K562 (cell line): Measurements from ENCODE around the gene TMA16. TPM values are rescaled to one million over a fixed set of nuclear protein-coding genes. Genes with fewer than 3 reads are reported as not detected.

Source experiments
- ATAC-seq: fragments of 200-7000 bp; cut with Tn5 transposase; 3 replicates; pipeline ENCODE4 v1.9.1; 2020; ENCODE audit warnings: moderate library complexity
- BruUV-seq: library from RNA; stranded (reverse); fragments of 400-500 nt; replicated peaks from 2 replicates; lab custom pipeline; 2021; lab: Mats Ljungman, UMichigan
- CTCF ChIA-PET: fragments of 300-600 bp; formaldehyde crosslinking; extraction: SDS; loops from one replicate; lab custom pipeline; 2021; ENCODE audit warnings: low intra/inter-chr PET ratio; lab: Yijun Ruan, JAX
- POLR2A ChIA-PET: fragments of 300-600, 350-650 bp; sonication (Branson Sonifier 250); formaldehyde crosslinking; extraction: SDS; loops from one replicate; lab custom pipeline; 2021; ENCODE audit warnings: antibody characterized with exemption, inconsistent platforms; lab: Yijun Ruan, JAX
- DNase-seq, 4 experiments: peaks; one replicate each; pipeline versions ENCODE4 v3.0.0 to v3.0.0-alpha.2; 2011 to 2018; ENCODE audit warnings: low spot score in 3 of 4, mixed read lengths in 3 of 4; ENCODE audit errors: extremely low read depth in 1 of 4
- FAIRE-seq: peaks from 2 replicates; lab custom pipeline; 2011; peaks lifted over from hg19 to GRCh38; lab: Jason Lieb, UNC
- H2AFZ ChIP-seq: 2 replicates; pipeline ENCODE4 v1.6.0; 2011; ENCODE audit warnings: low read depth, low read length, control low read depth, inconsistent platforms
- H3K27ac ChIP-seq: fragments of 200-600 bp; 3 replicates; pipeline ENCODE4 v1.8.0; 2011; ENCODE audit warnings: low read depth, mild to moderate bottlenecking, control low read depth, inconsistent platforms, low read length, moderate library complexity, mixed read lengths; ENCODE audit errors: extremely low read depth
- H3K27me3 ChIP-seq, 2 experiments: fragments of 300-600 bp in 1 of 2; 2 replicates in 1 of 2; 3 replicates in 1 of 2; pipeline versions ENCODE4 v1.6.0 to v1.8.0; 2011; ENCODE audit warnings: inconsistent platforms in 2 of 2, low read length in 2 of 2, mild to moderate bottlenecking in 1 of 2, mixed read lengths in 1 of 2, moderate library complexity in 1 of 2; ENCODE audit not compliant: control insufficient read depth in 2 of 2, insufficient read depth in 2 of 2
- H3K36me3 ChIP-seq: fragments of 300-600 bp; 3 replicates; pipeline ENCODE4 v1.8.0; 2011; ENCODE audit warnings: mild to moderate bottlenecking, low read length, inconsistent platforms; ENCODE audit not compliant: control insufficient read depth, insufficient read depth
- H3K4me1 ChIP-seq, 2 experiments: fragments of 200-600 bp in 1 of 2; replicated peaks in 1 of 2; 2 replicates in 1 of 2; 3 replicates in 1 of 2; pipeline versions ENCODE4 v1.5.1 to v1.8.0; 2011; ENCODE audit warnings: inconsistent platforms in 2 of 2, low read length in 2 of 2, mild to moderate bottlenecking in 1 of 2, mixed read lengths in 1 of 2, moderate library complexity in 1 of 2; ENCODE audit not compliant: control insufficient read depth in 2 of 2, insufficient read depth in 2 of 2
- H3K4me2 ChIP-seq: 2 replicates; pipeline ENCODE4 v1.6.1; 2011; ENCODE audit warnings: low read length, control low read depth, inconsistent platforms, mixed read lengths; ENCODE audit not compliant: insufficient read depth
- H3K4me3 ChIP-seq: fragments of 200-600 bp; sonication (generic), shearing (Covaris generic); 2 replicates; pipeline ENCODE4 v1.5.1; 2016; ENCODE audit warnings: control low read depth, inconsistent platforms
- H3K79me2 ChIP-seq: fragments of 200-600 bp; 3 replicates; pipeline ENCODE4 v1.8.0; 2011; ENCODE audit warnings: low read length, inconsistent platforms; ENCODE audit not compliant: control insufficient read depth, insufficient read depth
- H3K9ac ChIP-seq, 2 experiments: 2 replicates each; pipeline versions ENCODE4 v1.6.0 to v1.6.1; 2011; ENCODE audit warnings: low read depth in 2 of 2, low read length in 2 of 2, control low read depth in 1 of 2, inconsistent platforms in 1 of 2, mild to moderate bottlenecking in 1 of 2, mixed read lengths in 1 of 2; ENCODE audit not compliant: insufficient read depth in 1 of 2
- H3K9me1 ChIP-seq: one replicate; pipeline ENCODE4 v1.6.0; 2011; ENCODE audit warnings: inconsistent platforms, mild to moderate bottlenecking, low read length, moderate library complexity; ENCODE audit not compliant: control insufficient read depth, insufficient read depth
- H3K9me3 ChIP-seq: replicated peaks from 2 replicates; pipeline ENCODE4 v1.5.1; 2011; ENCODE audit warnings: low read depth, low read length, inconsistent platforms; ENCODE audit not compliant: control insufficient read depth, insufficient read depth
- H4K20me1 ChIP-seq: replicated peaks from 2 replicates; pipeline ENCODE4 v1.6.1; 2011; ENCODE audit warnings: low read length, inconsistent platforms, mixed read lengths; ENCODE audit not compliant: control insufficient read depth, insufficient read depth
- DMBX1 ChIP-seq: fragments of 250-450 bp; sonication (Bioruptor Pico); IDR thresholded peaks from 2 replicates; pipeline ENCODE4 v1.8.0; 2022; ENCODE audit warnings: inconsistent platforms, mild to moderate bottlenecking, moderate library complexity, borderline replicate concordance
- GTF2F1 ChIP-seq: IDR thresholded peaks from 2 replicates; pipeline ENCODE4 v1.6.1; 2011; ENCODE audit warnings: low read depth, low read length, improper control_type of control experiment
- LARP7 ChIP-seq: fragments of 450-650 bp; IDR thresholded peaks from 2 replicates; pipeline ENCODE4 v1.6.1; 2016
- NR2C1 ChIP-seq, 2 experiments: fragments of 450-650 bp; IDR thresholded peaks; 2 replicates each; pipeline ENCODE4 v1.6.1; 2017; ENCODE audit warnings: mild to moderate bottlenecking in 2 of 2, antibody characterized with exemption in 1 of 2, inconsistent platforms in 1 of 2, missing compliant biosample characterization in 1 of 2, missing genetic modification characterization in 1 of 2
- ZFP1 ChIP-seq: fragments of 450-650 bp; formaldehyde crosslinking; IDR thresholded peaks from 2 replicates; pipeline ENCODE4 v1.4.0; 2020; ENCODE audit warnings: mild to moderate bottlenecking, mixed read lengths
- ZNF764 ChIP-seq: fragments of 250-450 bp; sonication (Bioruptor Pico); IDR thresholded peaks from 2 replicates; pipeline ENCODE4 v1.4.0; 2020; ENCODE audit warnings: low read depth, mild to moderate bottlenecking, moderate library complexity
- WGBS: fragments of 100-300 bp; shearing (Covaris generic); methylation state at CpG from one replicate; pipeline ENCODE4 v1.1.6; 2016; ENCODE audit warnings: low coverage, mixed read lengths; ENCODE audit not compliant: insufficient coverage; ENCODE audit errors: missing lambda C conversion rate; 5-methylcytosine and 5-hydroxymethylcytosine counted together
- in situ Hi-C: fragments of 300-500 bp; cut with MboI; formaldehyde crosslinking; loops from 4 replicates; pipeline ENCODE4 v1.15.0; 2018; ENCODE audit warnings: inconsistent platforms, mixed read lengths
- intact Hi-C: fragments of 100-400 bp; cut with micrococcal nuclease; formaldehyde crosslinking; loops from 2 replicates; pipeline ENCODE4 v1.14.2; 2022
- polyA plus RNA-seq, 8 experiments: library from polyadenylated mRNA; depleted of rRNA in 4 of 8; stranded (reverse) in 5 of 8; unstranded in 3 of 8; fragments of >200 nt; fragmentation: Nextera tagmentation in 2 of 8; fragmentation: Illumina TruSeq in 1 of 8; extraction: Ambion mirVana in 2 of 8; extraction: Trizol in 1 of 8; gene quantifications; 2 replicates each; pipeline versions ENCODE4 v1.2.1 to v1.2.3, GENCODE V29; 2011 to 2014; ENCODE audit warnings: inconsistent platforms in 1 of 8, missing spikeins in 1 of 8
- total RNA-seq, 7 experiments: library from RNA; depleted of rRNA in 6 of 7; stranded (reverse); fragments of >200 nt in 6 of 7; fragmentation: Illumina TruSeq in 2 of 7; extraction: Trizol in 2 of 7; gene quantifications; 2 replicates each; pipeline versions ENCODE4 v1.2.1 to v1.2.3, GENCODE V29; 2011 to 2021; ENCODE audit warnings: low replicate concordance in 1 of 7

TMA16 gene
- total and polyA plus RNA-seq, 9 of the 15 experiments (the other 6 are each of a cell fraction or from before 2014, with no cell fraction given): 27.7 to 74.8 (median 66.6) TPM

GRCh38 chr4:163564221-163564720 is 69.8 kb downstream of the TMA16 start:
- ATAC-seq: no peak
- Histone ChIP-seq H3K27me3 (no peaks in the 10 kb centered on the region), H3K27ac (no peak overlapping the region), H4K20me1 (no peaks in the 10 kb centered on the region), H3K36me3 (no peaks in the 10 kb centered on the region), H3K79me2 (no peaks in the 10 kb centered on the region), H2AFZ (no peak overlapping the region), H3K4me2 (no peak overlapping the region), H3K4me1 (no peaks in the 10 kb centered on the region), H3K9ac (no peak overlapping the region), H3K9me1 (no peaks in the 10 kb centered on the region), H3K4me3 (no peak overlapping the region), H3K9me3 (no peaks in the 10 kb centered on the region)
- in situ Hi-C loops: loop anchor here (25.0 kb wide), 1 partner anchor 1173 kb away; no protein-coding TSS in a partner anchor
- POLR2A ChIA-PET: no interaction called here
- no peak for FAIRE-seq
- BruUV-seq: no TSS peak
- intact Hi-C loops: no loop called here
- CTCF ChIA-PET: no interaction called here
- WGBS: 4% methylated on average over 2 of the region's 2 CpGs
- TF ChIP-seq GTF2F1 (no peak), ZFP1 (CRISPR knock-in tag) (no peak), LARP7 (no peak), DMBX1 (no peak), NR2C1 (IDR thresholded peaks at IDR 0.05) (no peak), NR2C1 (tag; IDR thresholded peaks at IDR 0.05) (no peak), ZNF764 (CRISPR knock-in tag) (no peak)
- no peak for DNase-seq
